ENCODE data around the gene FRK. TPM values are rescaled to one million over a fixed set of nuclear protein-coding genes. Genes with fewer than 3 reads are reported as not detected.

The FRK gene
- total and polyA plus RNA-seq, 7 donors = 0.16 to 6.5 (median 0.71) TPM

- intact Hi-C loops (cut with DNase I) = no loop called here
- 94 to 96% methylated on average over 7 of the region's 7 CpGs for WGBS, 2 donors
These were observed 33.4 kb upstream of the FRK start for GRCh38 chr6:116094041-116094440.

GRCh38 chr6:116090251-116090650 is 29.6 kb upstream of the FRK start:
- no peaks in the 10 kb centered on the region for H3K9me3 ChIP-seq
- intact Hi-C loops (cut with DNase I) = no loop called here

More at GRCh38 chr6:116094041-116094440, 33.4 kb upstream of the FRK start:
- Histone ChIP-seq H3K27ac (no peak overlapping the region), H3K27me3 (no peaks in the 10 kb centered on the region), H3K4me1 (no peaks in the 10 kb centered on the region), H3K36me3 (no peaks in the 10 kb centered on the region), H3K4me3 (no peak overlapping the region), H3K9me3 (peaks cover 0 to 7% (median 5%) of the 10 kb centered on the region in 4 donors)
- DNase-seq = no peak
- TF ChIP-seq POLR2AphosphoS5 (IDR thresholded peaks at IDR 0.05) (no peak), CTCF (IDR thresholded peaks at IDR 0.05) (no peak), POLR2A (IDR thresholded peaks at IDR 0.05) (no peak), EP300 (IDR thresholded peaks at IDR 0.05) (no peak)

GRCh38 chr6:116088946-116089345 is 28.3 kb upstream of the FRK start:
- Histone ChIP-seq H3K4me3 (no peak overlapping the region), H3K27me3 (no peaks in the 10 kb centered on the region), H3K4me1 (peaks cover 0 to 8% (median 0%) of the 10 kb centered on the region in 4 donors), H3K36me3 (no peaks in the 10 kb centered on the region), H3K9me3 (no peaks in the 10 kb centered on the region), H3K27ac (no peak overlapping the region)
- no peak for TF ChIP-seq POLR2A (IDR thresholded peaks at IDR 0.05)
- TF ChIP-seq POLR2AphosphoS5 (IDR thresholded peaks at IDR 0.05) = no peak
- TF ChIP-seq CTCF (IDR thresholded peaks at IDR 0.05) = no peak
- TF ChIP-seq EP300 (IDR thresholded peaks at IDR 0.05) = no peak
- intact Hi-C loops (cut with DNase I) = no loop called here
- no peak for DNase-seq

More at GRCh38 chr6:116090251-116090650, 29.6 kb upstream of the FRK start:
- Histone ChIP-seq H3K27me3 (no peaks in the 10 kb centered on the region), H3K36me3 (no peaks in the 10 kb centered on the region), H3K4me3 (no peak overlapping the region), H3K4me1 (peaks cover 0 to 8% (median 0%) of the 10 kb centered on the region in 4 donors), H3K27ac (no peak overlapping the region)
- DNase-seq = no peak
- no peak for TF ChIP-seq POLR2AphosphoS5 (IDR thresholded peaks at IDR 0.05)
- no peak for TF ChIP-seq EP300 (IDR thresholded peaks at IDR 0.05)
- 84 to 85% methylated on average over 2 of the region's 2 CpGs for WGBS, 2 donors

GRCh38 chr6:116087437-116088027 is 26.8 kb upstream of the FRK start:
- H3K4me3 ChIP-seq = no peak overlapping the region
- peaks cover 0 to 8% (median 0%) of the 10 kb centered on the region in 4 donors for H3K4me1 ChIP-seq
- H3K9me3 ChIP-seq = no peaks in the 10 kb centered on the region
- H3K27ac ChIP-seq = no peak overlapping the region
- DNase-seq = no peak
- no peaks in the 10 kb centered on the region for H3K36me3 ChIP-seq
- TF ChIP-seq CTCF (IDR thresholded peaks at IDR 0.05) = no peak
- TF ChIP-seq EP300 (IDR thresholded peaks at IDR 0.05) = no peak
- TF ChIP-seq POLR2AphosphoS5 (IDR thresholded peaks at IDR 0.05) = no peak
- no peak for TF ChIP-seq POLR2A (IDR thresholded peaks at IDR 0.05)
- H3K27me3 ChIP-seq = no peaks in the 10 kb centered on the region
- intact Hi-C loops (cut with DNase I) = no loop called here
- 62 to 64% methylated on average over 4 of the region's 4 CpGs for WGBS, 2 donors

- TF ChIP-seq POLR2A (IDR thresholded peaks at IDR 0.05) (no peak), POLR2AphosphoS5 (IDR thresholded peaks at IDR 0.05) (no peak), CTCF (IDR thresholded peaks at IDR 0.05) (no peak), EP300 (IDR thresholded peaks at IDR 0.05) (no peak)
- no peaks in the 10 kb centered on the region for H3K36me3 ChIP-seq
- no peak for DNase-seq
- no peak overlapping the region for H3K27ac ChIP-seq
- H3K27me3 ChIP-seq = no peaks in the 10 kb centered on the region
- WGBS, 2 donors = 84 to 88% methylated on average over 2 of the region's 2 CpGs
- H3K4me1 ChIP-seq = peaks cover 0 to 8% (median 0%) of the 10 kb centered on the region in 4 donors
- no peak overlapping the region for H3K4me3 ChIP-seq
- intact Hi-C loops (cut with DNase I) = no loop called here
- no peaks in the 10 kb centered on the region for H3K9me3 ChIP-seq
These were observed 23.6 kb upstream of the FRK start for GRCh38 chr6:116084284-116084683.

Data from sigmoid colon (tissue), 7 donors.